ENCODE results near the gene PUS10. TPM values are rescaled to one million over a fixed set of nuclear protein-coding genes. Genes with fewer than 3 reads are reported as not detected.

Gene PUS10
- 10 to 100 TPM in 3 of 4 donors, 1 to 10 TPM in 1; 3.8 to 26.4 (median 12.1) TPM for total RNA-seq

DNA sequence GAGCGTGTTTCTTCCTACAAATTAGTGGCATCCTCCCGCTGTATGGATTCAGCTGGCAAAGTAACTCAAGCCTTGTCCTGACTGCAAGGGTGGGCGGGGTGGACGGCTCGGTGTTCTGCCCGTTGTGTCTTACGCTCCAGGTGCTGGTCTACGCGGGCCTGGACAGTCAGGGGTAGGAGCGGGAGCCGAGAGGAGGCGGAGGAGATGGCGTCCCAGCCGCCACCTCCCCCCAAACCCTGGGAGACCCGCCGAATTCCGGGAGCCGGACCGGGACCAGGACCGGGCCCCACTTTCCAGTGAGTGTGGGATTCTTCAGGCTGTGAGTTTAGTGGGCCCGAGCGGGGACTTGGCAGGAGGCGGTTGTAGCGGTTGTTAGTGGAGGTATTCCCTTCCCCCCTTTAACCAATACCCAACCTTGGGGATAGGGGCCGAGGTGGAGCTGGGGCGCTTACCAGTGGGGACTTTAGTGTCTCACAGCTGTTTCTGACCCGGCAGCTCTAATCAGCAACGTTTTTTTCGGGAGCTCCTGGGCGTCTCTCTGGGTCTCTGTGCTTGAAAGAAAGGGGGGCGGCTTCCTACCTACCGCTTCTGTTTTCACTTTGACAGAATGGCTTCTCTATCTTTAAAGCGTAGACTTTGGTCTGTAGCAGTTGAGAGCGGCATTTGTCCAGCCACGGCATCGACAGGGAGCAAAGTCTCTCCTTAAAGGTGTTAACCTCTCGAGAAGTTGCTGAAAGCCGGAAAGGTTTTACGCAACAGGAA, at the start of gene PUS10, which contains the start of gene PEX13:
Gene PUS10 (minus strand): TSS at position 700 of the 762 bp plus-strand sequence. CDS start 6,365 bp downstream, outside the sequence.
Gene PEX13 (plus strand): TSS at position 165 of the 762 bp plus-strand sequence. CDS start 40 bp downstream, at position 205.
- Histone ChIP-seq H3K9me3 (no peaks in the 10 kb centered on the region), H3K4me1 (peaks cover 18 to 48% (median 30%) of the 10 kb centered on the region in 4 donors), H3K36me3 (peaks cover 0 to 11% (median 5%) of the 10 kb centered on the region in 4 donors), H3K27ac (peak within 1 kb of the TSS; percentile 95 to 97 (median 96)), H3K4me3 (peak within 1 kb of the TSS; percentile 84 to 95 (median 92)), H3K27me3 (no peaks in the 10 kb centered on the region)
- in situ Hi-C loops (cut with MboI; ENCODE audit: low pct_ligation_motif_present in 1 of 4, low pct_unique_long_range_greater_than_20kb in 1 of 4, low sequenced_read_pairs in 3 of 4) (no loop called here), intact Hi-C loops (cut with DNase I; ENCODE audit: low total_unique reads) (loop anchor here (10.0 kb wide), 1 partner anchor 133 kb away; the partner anchor contains the start of gene REL)
- TF ChIP-seq POLR2A (IDR thresholded peaks at IDR 0.05) (peak; percentile 83), POLR2AphosphoS5 (IDR thresholded peaks at IDR 0.05) (peak in 2 of 3 donors; percentile 3 to 56)
- TF ChIP-seq, protein P1, sequence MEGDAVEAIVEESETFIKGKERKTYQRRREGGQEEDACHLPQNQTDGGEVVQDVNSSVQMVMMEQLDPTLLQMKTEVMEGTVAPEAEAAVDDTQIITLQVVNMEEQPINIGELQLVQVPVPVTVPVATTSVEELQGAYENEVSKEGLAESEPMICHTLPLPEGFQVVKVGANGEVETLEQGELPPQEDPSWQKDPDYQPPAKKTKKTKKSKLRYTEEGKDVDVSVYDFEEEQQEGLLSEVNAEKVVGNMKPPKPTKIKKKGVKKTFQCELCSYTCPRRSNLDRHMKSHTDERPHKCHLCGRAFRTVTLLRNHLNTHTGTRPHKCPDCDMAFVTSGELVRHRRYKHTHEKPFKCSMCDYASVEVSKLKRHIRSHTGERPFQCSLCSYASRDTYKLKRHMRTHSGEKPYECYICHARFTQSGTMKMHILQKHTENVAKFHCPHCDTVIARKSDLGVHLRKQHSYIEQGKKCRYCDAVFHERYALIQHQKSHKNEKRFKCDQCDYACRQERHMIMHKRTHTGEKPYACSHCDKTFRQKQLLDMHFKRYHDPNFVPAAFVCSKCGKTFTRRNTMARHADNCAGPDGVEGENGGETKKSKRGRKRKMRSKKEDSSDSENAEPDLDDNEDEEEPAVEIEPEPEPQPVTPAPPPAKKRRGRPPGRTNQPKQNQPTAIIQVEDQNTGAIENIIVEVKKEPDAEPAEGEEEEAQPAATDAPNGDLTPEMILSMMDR (IDR thresholded peaks at IDR 0.05): no peak
- peak; percentile 82 for DNase-seq
- WGBS, 2 donors (ENCODE audit: low coverage in 1 of 2): 2% methylated on average over 28 of the region's 39 CpGs; no CpG with 5 or more reads in 1 of the 2 donors

DNA sequence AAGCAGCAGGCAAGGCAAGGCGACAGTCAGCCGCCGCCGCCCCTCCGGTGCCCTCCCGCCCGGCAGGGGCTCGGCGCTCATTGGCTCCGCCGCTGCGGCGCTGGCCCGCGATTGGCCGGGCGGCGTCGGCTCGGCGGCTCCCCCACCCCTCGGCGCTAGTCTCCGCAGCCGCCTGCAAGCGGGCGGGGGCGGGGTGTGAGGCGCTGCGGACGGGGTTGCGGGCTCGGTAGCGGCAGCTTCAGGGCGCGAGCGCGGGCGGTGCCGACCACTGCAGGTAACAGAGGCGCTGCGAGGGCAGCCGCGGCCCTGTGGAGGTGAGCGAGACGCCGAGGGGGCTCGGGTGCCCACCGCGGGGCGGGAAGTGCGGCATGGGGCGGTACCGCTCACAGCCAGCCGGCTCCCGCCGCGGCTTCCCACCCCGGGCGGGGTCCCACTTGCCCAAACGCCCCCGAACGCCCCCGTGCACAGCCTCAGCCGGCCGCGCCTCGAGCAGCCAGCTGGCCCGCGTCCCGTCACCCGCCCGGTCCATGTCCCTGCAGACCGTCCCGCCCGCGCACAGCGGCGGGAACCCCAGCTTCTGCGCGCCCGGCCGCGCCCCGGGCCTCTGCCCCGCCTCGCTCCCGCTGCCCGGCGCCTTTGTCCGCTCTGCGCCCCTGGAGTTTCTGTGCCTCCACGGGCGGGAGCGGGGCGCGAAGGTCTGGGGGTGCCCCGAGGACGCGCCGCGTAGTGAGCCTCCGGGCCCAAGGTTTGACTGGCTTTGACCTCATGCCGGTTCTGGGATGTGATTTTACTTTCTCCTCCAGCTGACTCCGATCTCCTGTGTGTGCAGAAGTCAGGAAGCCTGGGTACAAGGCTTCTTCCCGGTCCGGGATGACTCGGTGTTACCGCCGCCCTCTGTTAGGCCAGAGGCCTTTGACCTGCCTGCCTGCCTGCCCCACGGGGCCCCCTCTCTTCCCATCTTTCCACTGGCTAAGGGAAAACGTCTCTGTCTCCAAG, 48.0 kb upstream of the PUS10 start, which contains the start of gene SANBR:
Gene SANBR (plus strand): TSS at position 158 of the 996 bp plus-strand sequence. CDS start 4,480 bp downstream, outside the sequence.
- Histone ChIP-seq H3K36me3 (peaks cover 0 to 2% (median 0%) of the 10 kb centered on the region in 4 donors), H3K4me3 (peak within 1 kb of the TSS; percentile 76 to 93 (median 86)), H3K4me1 (peaks cover 3 to 16% (median 12%) of the 10 kb centered on the region in 4 donors), H3K9me3 (no peaks in the 10 kb centered on the region), H3K27me3 (no peaks in the 10 kb centered on the region), H3K27ac (peak within 1 kb of the TSS; percentile 93 to 94 (median 94))
- peak; percentile 91 for DNase-seq
- TF ChIP-seq POLR2A (IDR thresholded peaks at IDR 0.05) (peak; percentile 71), POLR2AphosphoS5 (IDR thresholded peaks at IDR 0.05) (peak; percentile 77 to 86 (median 79)), EP300 (IDR thresholded peaks at IDR 0.05; ENCODE audit: low read depth) (no peak)
- TF ChIP-seq, protein P1 (IDR thresholded peaks at IDR 0.05): peak in 1 of 5 experiments; percentile 2
- intact Hi-C loops (cut with DNase I; ENCODE audit: low total_unique reads) (no loop called here), in situ Hi-C loops (cut with MboI; ENCODE audit: low pct_ligation_motif_present in 1 of 4, low pct_unique_long_range_greater_than_20kb in 1 of 4, low sequenced_read_pairs in 3 of 4) (no loop called here)
- WGBS, 2 donors (ENCODE audit: low coverage in 1 of 2): 1 to 9% methylated on average over 1 to 86 of the region's 112 CpGs

GRCh38 chr2:61059382-61059781, 41.3 kb upstream of the PUS10 start:
- Histone ChIP-seq H3K4me3 (no peak overlapping the region), H3K27ac (no peak overlapping the region), H3K27me3 (no peaks in the 10 kb centered on the region), H3K4me1 (no peaks in the 10 kb centered on the region), H3K36me3 (no peaks in the 10 kb centered on the region), H3K9me3 (no peaks in the 10 kb centered on the region)
- in situ Hi-C loops (cut with MboI; ENCODE audit: low pct_ligation_motif_present in 1 of 4, low pct_unique_long_range_greater_than_20kb in 1 of 4, low sequenced_read_pairs in 3 of 4): no loop called here
- intact Hi-C loops (cut with DNase I; ENCODE audit: low total_unique reads): no loop called here
- TF ChIP-seq POLR2AphosphoS5 (IDR thresholded peaks at IDR 0.05) (no peak), EP300 (IDR thresholded peaks at IDR 0.05; ENCODE audit: low read depth) (no peak), POLR2A (IDR thresholded peaks at IDR 0.05) (no peak)
- TF ChIP-seq, protein P1 (IDR thresholded peaks at IDR 0.05): no peak
- DNase-seq: no peak
